Activated T-helper 1 cell treated with anti-CD3 and anti-CD28 coated beads, Interleukin-2, amount 50 U/mL, for 16 hours (primary cell): ENCODE measurements around the gene CABP7.
"Not testable (repeated sequence)": the region's sequence is repeated elsewhere in the genome, so short reads cannot be mapped to it uniquely, and the experiment has no call there.

ENCODE experiments used
- DNase-seq, 2 donors: peaks; one replicate each; pipeline ENCODE4 v3.0.0-alpha.2; 2020; ENCODE audit warnings: low read depth in 1 of 2, low spot score in 1 of 2

Gene CABP7

DNA sequence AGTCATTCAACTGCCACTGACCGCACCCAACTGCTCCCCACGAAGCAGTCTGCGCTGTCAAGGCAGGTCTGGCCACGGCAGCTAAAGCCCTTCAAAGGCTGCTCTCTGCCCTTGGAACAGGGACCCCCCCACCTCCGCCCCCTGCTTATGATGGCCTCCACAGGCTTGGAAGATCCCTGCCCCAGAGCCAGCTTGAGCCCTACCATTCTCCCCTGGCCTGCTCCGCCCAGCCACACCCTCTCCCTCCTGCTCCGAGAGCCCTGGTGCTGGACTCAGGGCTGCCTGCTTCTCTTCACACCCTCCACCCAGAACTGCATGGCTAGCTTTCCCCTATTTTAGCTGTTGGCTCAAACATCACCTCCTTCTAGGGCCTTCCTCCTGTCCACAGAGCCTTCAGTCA is 28.0 kb downstream of the CABP7 start:
- no peak for DNase-seq

DNA sequence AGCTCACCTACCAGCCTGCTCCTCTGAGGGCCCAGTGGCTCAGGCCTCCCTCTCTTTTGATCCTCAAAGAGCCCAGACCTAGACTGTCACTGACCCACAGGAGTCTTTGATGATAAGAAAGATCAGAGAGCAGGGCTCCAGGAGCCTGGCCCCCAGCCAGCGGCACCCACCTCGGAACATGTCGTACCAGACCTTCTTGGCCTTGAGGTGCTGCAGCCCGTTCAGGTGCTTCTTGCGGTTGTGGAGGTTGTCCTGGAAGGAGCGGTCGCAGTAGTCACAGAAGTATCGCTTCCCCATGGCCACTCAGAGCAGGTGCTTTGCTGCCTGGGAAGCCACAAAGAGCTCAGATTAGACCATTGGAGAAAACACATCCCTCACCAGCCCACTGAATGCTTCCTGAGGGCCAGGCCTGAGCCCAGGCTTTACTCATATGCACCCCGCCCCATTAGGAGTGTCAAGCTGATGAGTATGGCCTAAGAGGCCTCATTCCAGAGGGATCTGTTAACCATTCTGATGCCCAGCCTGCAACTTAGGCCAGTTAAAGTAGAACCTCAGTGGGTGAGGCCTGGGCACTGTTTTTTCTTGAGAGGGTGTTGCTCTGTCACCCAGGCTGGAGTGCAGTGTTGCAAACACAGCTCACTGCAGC is 28.6 kb downstream of the CABP7 start:
- DNase-seq: no peak

DNA sequence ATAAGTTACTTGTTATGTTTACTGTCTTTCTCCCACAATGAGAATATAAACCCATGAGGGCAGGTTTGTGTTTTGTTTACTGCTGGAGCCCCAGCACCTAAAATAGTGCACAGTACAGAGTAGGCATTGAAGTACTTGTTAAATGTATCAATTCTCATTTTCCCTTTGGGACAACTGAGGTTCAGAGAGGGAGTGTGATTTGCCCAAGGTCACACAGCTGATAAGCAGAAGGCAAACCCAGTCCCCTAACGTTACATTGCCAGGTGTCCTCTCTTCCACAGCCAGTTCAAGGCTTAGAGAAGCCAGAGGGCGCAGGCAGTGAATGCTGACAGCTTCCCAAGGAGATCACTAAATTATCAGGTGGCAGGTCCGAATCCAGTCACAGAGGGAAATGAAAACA is 30.2 kb downstream of the CABP7 start:
- no peak for DNase-seq

DNA sequence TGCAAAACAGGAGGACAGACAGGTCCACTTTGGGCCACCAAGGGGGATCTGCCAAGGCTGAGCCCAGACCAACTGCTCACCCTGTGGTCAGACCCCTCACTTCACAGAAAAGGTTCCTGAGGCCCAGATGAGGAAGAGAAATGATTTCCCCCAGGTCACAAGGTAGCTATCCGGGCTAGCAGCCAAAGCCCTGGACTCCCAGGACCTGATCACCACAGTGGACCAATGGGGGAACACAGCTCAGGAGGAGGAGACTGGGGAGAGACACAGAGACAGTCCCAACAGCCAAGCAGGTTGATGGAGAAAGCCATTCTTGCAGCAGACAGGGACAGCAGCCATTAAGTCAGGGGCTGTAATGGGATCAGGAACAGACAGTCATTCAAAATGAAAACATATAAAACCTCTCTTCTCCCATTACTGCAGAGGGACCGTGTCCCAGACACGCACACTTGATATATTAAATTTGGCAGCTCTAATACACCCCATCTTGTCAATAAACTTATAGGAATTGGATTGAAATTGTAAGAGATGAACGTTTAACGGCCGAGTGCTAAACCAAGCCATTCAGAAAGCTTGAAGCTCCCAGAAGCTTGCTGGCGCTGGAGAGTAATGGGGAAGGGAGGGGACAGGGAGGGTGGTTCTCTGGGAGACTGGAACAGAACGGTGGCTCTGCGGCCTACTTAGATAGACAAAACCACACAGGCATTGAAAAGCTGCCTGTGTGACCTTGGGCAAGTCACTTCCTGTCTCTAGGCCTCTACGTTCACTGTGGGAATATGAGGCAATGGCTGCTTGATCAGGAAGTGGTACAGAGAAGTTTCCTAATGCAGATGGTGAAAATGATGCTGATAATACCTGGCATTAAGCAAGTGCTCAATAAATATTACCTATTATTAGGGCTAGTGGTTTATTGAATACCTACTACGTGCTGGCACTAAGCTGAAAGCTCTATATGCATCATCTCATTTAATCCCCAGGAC is 31.0 kb downstream of the CABP7 start:
- no peak for DNase-seq

DNA sequence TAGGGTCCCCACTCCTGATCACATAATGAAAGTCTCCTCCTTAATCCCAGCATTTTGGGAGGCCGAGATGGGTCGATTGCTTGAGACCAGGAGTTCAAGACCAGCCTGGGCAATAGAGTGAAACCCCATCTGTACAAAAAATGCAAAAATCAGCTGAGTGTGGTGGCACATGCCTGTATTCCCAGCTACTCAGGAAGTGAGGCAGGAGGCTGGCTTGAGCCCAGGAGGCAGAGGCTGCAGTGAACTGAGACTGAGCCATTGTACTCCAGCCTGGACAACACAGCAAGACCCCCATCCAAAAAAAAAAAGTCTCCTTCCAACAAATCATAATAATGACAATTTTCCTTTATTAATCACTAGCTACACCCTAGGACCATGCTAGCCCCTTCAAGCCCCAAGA is 31.9 kb downstream of the CABP7 start:
- DNase-seq: no peak

DNA sequence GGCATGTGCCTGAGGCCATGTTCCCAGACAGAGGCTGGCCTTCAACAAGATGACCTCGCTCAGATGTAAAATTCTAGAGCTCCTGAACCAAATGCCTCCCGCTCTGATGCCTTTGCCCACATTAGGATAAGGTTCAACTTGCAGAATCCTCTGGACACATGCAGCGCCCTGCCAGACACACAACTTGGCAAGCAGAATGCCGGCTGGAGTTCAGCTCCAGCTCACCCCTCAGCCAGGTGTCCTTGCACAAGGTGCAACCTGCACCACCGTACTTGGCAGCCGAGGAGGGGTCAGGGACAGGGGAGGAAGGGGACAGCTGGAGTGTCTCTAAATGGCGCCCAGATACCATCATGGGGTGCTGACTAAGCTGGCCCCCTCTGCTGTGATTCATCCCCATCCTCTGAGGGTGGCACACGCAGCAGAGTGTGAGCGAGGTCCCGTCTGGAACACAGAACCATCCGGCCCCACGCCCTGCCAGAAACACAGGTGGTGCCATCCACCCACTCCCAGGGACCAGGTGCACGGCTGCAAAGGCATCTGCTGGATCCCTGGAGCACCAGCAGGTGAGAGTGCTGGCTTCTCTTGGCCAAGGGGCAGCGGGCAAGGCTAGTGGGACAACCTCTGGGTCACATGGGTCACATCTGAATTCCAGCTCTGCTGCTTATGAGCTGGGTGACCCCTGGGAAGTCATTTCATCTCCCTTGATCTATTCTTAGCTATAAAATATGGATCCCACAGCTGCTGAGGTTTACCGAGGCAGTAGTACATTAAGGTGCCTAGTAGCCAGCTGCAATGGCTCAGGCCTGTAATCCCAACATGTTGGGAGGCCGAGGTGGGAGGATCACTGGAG is 34.2 kb downstream of the CABP7 start:
- DNase-seq: no peak

DNA sequence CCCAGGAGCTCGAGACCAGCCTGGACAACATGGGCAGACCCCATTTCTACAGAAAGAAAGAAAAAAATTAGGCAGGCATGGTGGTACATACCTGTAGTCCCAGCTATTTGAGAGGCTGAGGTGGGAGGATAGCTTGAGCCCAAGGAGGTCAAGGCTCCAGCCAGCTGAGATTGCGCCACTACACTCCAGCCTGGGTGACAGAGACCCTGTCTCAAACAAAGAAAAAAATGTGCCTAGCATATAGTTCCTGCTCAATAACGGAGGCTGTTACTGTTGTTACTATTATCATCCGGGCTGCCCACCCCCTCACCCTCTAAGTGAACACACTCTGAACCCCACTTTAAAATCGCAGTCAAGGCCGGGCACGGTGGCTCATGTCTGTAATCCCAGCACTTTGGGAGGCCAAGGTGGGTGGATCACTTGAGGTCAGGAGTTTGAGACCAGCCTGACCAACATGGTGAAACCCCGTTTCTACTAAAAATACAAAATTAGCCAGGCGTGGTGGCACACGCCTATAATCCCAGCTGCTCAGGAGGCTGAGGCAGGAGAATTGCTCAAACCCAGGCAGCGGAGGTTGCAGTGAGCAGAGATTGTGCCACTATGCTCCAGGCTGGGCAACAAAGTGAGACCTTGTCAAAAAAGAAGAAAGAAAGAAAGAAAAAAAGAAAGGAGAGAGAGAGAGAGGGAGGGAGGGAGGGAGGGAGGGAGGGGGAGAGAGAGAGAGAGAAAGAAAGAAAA is 35.0 kb downstream of the CABP7 start:
- DNase-seq: not testable (repeated sequence)

DNA sequence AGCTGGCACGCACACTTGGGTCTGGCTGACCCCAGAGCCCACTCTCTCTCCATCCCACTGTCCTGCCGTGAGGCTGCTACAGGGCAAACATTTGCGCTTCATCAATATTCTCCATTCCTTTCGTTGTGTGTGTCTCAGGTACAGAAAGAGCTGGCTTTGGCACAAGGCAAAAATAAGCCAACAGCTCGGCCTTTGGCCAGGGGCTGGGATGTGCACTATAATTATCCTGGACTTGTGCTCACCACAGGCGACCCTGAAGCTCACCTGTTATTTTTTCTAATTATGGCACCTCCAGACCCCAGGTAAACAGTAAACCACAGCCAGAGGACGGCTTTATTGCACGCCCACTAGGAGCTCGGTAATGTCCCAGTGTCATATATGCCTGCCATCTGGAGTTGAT is 36.1 kb downstream of the CABP7 start:
- no peak for DNase-seq

DNA sequence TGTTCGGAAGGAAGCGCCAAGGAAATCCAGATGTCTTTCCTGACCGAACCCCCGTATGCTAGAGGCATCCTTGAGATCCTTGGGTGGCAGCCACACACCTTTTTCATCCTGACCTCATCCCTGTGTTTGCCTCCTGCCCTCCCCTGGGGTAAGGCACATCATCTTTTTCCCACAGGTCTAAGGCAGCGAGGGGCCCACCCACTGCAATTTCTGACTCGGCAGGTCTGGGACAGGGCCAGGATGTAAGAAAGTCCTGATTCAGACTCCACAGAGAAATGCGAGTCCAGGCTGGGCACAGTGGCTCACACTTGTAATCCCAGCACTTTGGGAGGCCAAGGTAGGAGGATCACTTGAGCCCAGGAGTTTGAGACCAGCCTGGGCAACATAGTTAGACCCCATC is 36.5 kb downstream of the CABP7 start:
- DNase-seq: no peak

DNA sequence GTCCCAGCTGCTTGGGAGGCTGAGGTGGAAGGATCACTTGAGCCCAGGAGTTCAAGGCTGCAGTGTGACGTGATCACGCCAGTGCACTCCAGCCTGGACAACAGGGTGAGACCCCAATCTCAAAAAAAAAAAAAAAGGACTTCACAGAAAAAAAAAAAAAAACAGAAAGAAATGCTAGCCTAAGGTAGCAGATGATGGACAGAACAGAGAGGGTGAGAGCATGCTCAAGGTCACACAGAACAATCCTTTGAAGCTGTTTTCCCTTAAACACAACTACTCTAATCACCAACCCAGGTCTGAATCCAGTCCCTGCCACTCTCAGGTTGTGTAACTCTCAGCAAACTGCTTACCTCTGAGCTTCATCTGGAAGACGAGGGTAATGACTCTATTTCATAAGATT is 37.3 kb downstream of the CABP7 start:
- no peak for DNase-seq

DNA sequence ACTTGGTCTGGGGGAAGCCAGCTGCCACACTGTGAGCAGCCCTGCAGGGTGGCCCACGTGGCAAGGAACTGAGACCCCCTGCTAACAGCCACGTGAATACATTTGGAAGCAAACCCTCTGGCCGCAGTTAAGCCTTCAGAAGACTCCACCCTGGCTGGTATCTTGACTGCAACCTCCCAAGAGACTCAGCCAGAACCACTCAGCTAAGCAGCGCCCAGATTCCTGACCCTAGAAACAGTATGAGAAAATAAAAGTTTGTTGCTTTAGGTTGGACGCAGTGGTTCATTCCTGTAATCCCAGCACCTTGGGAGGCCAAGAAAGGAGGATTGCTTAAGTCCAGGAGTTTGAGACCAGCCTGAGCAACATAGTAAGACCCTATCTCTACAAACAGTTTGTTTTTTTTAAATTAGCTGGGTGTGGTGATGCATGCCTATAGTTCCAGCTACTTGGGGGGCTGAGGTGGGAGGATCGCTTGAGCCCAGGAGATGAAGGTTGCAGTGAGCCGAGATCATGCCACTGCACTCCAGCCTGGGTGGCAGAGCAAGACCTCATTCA is 38.3 kb downstream of the CABP7 start:
- DNase-seq: no peak

DNA sequence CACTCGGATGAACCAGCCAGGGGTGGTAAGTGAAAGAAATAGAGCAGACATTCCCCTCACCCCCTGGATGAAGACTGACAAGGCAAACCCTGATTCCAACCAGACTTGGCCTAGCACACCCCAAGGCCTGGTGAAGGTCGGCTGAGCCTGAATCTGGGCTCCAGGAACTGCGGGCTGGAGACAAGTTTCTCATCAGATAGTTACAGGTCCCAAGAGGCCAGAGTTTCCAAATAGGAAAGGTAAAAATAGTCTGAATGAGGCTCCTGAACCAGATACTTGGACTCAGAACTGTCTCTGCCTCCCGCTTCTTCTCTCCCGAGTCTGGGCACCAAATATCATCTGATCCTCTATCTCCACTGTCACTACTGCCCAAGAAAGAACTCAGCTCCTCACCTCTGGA is 39.2 kb downstream of the CABP7 start:
- DNase-seq: no peak

DNA sequence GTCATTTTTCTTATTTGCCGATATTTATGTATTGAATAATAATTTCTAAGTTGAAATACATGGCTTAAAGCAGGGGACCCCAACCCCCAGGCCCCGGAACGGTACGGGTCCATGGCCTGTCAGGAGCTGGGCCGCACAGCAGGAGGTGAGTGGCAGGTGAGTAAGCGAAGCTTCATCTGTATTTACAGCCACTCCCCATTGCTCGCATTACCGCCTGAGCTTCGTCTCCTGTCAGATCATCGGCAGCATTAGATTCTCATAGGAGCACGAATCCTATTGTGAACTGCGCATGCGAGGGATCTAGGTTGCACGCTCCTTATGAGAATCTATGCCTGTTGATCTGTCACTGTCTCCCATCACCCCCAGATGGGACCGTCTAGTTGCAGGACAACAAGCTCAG is 42.5 kb downstream of the CABP7 start:
- no peak for DNase-seq

DNA sequence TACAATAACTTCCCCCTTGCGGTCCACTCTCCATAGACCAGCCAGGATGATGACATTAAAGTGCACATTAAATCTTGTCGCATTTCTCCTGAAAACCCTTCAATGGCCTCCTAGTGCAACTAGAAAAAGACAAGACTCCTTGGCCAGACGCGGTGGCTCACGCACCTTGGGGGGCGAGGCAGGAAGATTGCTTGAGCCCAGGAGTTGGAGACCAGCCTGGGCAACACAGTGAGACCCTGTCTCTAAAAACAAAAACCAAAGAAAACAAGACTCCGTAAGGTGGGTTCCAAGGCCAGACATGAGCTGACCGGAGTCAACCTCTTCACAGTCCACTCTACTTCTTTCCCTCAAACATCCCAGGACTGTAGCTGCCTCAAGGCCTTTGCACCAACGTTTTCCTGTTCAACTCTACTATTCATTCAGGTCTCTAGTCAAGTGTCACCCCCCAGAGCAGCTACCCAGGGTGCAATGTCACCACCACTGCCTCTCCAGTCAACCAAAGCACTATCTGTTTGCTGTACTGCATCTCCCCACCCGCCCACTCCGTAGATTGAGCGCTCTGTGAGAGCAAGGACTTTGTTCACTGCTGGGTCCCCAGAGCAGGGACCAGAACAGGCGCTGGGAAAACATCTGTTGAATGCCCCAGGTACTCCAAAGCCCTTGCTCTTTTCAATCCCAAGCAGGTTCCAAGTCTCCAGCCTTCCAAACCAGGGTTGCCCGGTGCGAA is 46.3 kb downstream of the CABP7 start:
- DNase-seq: no peak

DNA sequence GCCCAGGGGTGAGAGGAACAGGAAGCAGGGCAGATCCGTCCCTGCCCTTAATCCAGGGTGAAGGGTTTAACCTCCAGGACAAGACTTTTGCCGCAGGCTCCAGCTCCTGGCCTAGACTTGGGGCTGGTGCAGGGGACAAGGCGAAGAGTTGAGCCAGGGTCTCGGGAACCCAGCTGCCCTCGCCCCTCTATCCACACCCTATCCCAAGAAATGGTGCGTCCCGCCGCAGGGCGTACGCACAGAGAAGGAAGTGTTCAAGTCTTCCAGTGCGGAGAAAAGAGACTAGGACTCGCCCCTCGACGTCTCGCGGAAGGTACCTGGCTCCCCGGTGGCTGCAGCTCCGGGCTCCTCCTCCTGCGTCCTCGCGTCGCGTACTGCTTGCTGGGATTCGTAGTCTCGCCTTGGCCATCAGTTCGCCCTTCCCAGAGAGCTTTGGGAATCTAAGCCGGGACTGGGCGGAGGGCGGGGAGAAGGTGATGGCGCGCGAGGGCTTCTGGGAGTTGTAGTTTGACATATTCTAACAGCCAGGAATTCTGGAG is 46.9 kb downstream of the CABP7 start, which contains the start of gene ZMAT5:
Gene ZMAT5, minus strand, starts transcription at position 376 of the 539 bp plus-strand sequence. CDS start 18,463 bp downstream, outside the sequence.
- peak; percentile 81 to 86 for DNase-seq

DNA sequence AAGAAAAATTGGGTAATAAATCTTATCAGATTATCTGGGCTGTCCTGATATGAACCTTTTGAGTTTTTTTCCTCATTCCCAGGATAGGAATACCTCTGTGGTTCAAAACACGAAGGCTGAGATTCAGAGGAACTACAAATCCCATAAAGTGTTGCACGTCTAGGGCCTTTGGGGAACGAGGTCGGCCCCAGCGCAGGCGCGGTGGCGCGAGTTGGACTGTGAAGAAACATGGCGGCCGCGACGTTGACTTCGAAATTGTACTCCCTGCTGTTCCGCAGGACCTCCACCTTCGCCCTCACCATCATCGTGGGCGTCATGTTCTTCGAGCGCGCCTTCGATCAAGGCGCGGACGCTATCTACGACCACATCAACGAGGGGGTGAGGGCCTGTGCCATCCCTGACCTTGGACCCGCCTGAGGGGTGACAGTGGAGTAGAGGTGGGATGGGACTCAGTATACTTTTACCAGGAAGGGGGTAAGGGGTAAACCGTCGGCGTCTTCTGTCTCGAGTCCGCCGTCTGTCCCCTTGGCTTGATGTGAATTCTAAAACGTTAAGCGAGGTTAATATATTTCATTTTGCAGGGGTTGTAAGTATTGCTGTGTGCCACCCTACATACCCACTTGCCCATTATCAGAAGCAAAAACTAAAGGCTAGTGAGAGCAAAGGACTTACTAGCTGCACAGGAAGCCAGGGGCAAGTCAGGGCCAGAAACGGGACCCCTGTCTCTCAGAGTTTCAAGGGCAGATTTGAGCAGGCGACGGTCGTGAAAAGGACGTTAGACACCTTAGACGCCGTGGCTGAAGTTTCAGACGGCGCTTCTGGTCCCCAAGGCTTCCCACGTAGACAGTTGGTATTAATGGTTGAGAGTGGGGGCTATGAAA is 47.6 kb downstream of the CABP7 start, which contains the start of gene UQCR10:
Gene UQCR10, plus strand, starts transcription at position 199 of the 881 bp plus-strand sequence. Its CDS starts 30 bp downstream, at position 229.
- peak; percentile 87 to 88 for DNase-seq

DNA sequence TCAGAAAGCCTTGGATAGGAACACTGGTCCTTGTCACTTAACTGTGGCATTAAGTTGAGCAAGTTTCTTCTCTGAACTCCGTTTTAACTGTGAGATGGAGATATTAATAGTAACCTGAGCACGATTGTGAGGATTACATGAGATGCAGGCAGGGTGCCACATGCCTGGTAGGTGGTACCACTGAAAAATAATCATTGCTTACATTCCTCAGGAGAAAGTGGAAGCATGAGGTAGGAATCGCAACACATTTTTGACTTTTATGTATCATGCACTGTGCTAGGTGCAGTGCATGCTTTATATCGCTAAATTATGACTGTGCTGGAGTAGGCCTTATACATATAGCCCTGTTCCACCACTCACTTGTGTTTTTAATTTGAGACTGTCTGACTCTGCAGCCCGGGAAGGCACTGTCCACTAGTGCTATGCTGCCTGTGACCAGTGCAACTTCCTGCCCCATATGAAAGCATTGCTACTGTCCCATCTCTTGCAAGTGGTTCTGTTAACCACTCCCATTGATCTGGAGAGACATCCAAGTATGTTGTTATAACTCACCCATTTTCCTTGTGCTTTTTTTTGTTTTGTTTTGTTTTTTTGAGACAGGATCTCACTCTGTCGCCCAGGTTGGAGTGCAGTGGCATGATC is 48.4 kb downstream of the CABP7 start:
- no peak for DNase-seq
